ENCODE data around the gene FOXA1. TPM values are rescaled to one million over a fixed set of nuclear protein-coding genes. Genes with fewer than 3 reads are reported as not detected.
A peak's percentile ranks its signal among the peaks of the same experiment; 100 is the strongest.

Gene FOXA1
- total RNA-seq, 1 experiment from 2014 or later: 11.2 TPM

DNA sequence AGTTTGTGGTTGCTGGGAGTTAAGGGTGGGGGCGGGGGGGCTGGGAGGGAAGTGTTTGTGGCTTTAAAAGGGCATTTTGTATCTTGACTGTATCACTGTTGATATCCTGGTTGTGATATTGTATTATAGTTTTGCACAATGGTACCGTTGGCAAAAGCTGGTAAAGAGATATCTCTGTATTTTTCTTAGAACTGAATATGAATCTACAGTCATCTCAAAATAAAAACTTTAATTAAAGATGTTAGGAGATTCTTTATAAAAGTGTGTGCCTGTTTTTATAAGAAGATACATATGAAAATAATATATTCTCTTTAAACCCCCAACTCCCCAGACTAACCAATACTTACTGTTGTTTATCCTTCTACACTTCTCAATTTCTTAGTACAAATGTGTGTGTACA, 43.5 kb upstream of the FOXA1 start:
- ChIA-PET CTCF (interaction anchor here (0.6 kb wide), 1 partner anchor 404 kb away, joined by 6 read pairs; no protein-coding TSS in a partner anchor), POLR2A (no interaction called here)
- TF ChIP-seq, protein P1, sequence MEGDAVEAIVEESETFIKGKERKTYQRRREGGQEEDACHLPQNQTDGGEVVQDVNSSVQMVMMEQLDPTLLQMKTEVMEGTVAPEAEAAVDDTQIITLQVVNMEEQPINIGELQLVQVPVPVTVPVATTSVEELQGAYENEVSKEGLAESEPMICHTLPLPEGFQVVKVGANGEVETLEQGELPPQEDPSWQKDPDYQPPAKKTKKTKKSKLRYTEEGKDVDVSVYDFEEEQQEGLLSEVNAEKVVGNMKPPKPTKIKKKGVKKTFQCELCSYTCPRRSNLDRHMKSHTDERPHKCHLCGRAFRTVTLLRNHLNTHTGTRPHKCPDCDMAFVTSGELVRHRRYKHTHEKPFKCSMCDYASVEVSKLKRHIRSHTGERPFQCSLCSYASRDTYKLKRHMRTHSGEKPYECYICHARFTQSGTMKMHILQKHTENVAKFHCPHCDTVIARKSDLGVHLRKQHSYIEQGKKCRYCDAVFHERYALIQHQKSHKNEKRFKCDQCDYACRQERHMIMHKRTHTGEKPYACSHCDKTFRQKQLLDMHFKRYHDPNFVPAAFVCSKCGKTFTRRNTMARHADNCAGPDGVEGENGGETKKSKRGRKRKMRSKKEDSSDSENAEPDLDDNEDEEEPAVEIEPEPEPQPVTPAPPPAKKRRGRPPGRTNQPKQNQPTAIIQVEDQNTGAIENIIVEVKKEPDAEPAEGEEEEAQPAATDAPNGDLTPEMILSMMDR (IDR thresholded peaks at IDR 0.05; ENCODE audit: unreplicated experiment): no peak
- DNase-seq (ENCODE audit: unreplicated experiment): no peak
- H3K27me3 Mint-ChIP-seq (ENCODE audit: insufficient read depth, unreplicated experiment): no peaks in the 10 kb centered on the region
- peaks cover 6% of the 10 kb centered on the region for H3K4me1 Mint-ChIP-seq (ENCODE audit: insufficient read depth, unreplicated experiment)
- intact Hi-C loops (cut with micrococcal nuclease): no loop called here
- no peak overlapping the region for H3K27ac Mint-ChIP-seq (ENCODE audit: low read depth, unreplicated experiment)
- no peak overlapping the region for H3K4me3 Mint-ChIP-seq (ENCODE audit: unreplicated experiment)
- no TSS peak for BruUV-seq (replicated peaks)
- no peaks in the 10 kb centered on the region for H3K36me3 Mint-ChIP-seq (ENCODE audit: insufficient read depth, unreplicated experiment)
- no peaks in the 10 kb centered on the region for H3K9me3 Mint-ChIP-seq (ENCODE audit: unreplicated experiment)

GRCh38 chr14:37637341-37637740, 42.3 kb upstream of the FOXA1 start:
- intact Hi-C loops (cut with micrococcal nuclease): no loop called here
- no peaks in the 10 kb centered on the region for H3K9me3 Mint-ChIP-seq (ENCODE audit: unreplicated experiment)
- peaks cover 6% of the 10 kb centered on the region for H3K4me1 Mint-ChIP-seq (ENCODE audit: insufficient read depth, unreplicated experiment)
- POLR2A ChIA-PET: interaction anchor here (0.6 kb wide), 1 partner anchor 682 kb away, joined by 4 read pairs; no protein-coding TSS in a partner anchor
- no TSS peak for BruUV-seq (replicated peaks)
- H3K27me3 Mint-ChIP-seq (ENCODE audit: insufficient read depth, unreplicated experiment): no peaks in the 10 kb centered on the region
- TF ChIP-seq, protein P1 (IDR thresholded peaks at IDR 0.05; ENCODE audit: unreplicated experiment): no peak
- no peak for DNase-seq (ENCODE audit: unreplicated experiment)
- H3K36me3 Mint-ChIP-seq (ENCODE audit: insufficient read depth, unreplicated experiment): no peaks in the 10 kb centered on the region
- no peak overlapping the region for H3K27ac Mint-ChIP-seq (ENCODE audit: low read depth, unreplicated experiment)
- CTCF ChIA-PET: no interaction called here
- H3K4me3 Mint-ChIP-seq (ENCODE audit: unreplicated experiment): no peak overlapping the region

- H3K27me3 Mint-ChIP-seq (ENCODE audit: insufficient read depth, unreplicated experiment): no peaks in the 10 kb centered on the region
- peaks cover 6% of the 10 kb centered on the region for H3K4me1 Mint-ChIP-seq (ENCODE audit: insufficient read depth, unreplicated experiment)
- no peak overlapping the region for H3K4me3 Mint-ChIP-seq (ENCODE audit: unreplicated experiment)
- CTCF ChIA-PET: interaction anchor here (0.6 to 0.9 kb wide), 2 partner anchors 28 to 29 kb away, joined by 4 read pairs; no protein-coding TSS in a partner anchor
- TF ChIP-seq, protein P1 (IDR thresholded peaks at IDR 0.05; ENCODE audit: unreplicated experiment): no peak
- no TSS peak for BruUV-seq (replicated peaks)
- POLR2A ChIA-PET: interaction anchor here (0.5 to 0.6 kb wide), 2 partner anchors 81 to 1309 kb away, joined by 3 read pairs; no protein-coding TSS in a partner anchor
- H3K36me3 Mint-ChIP-seq (ENCODE audit: insufficient read depth, unreplicated experiment): no peaks in the 10 kb centered on the region
- no peak for DNase-seq (ENCODE audit: unreplicated experiment)
- H3K9me3 Mint-ChIP-seq (ENCODE audit: unreplicated experiment): peaks cover 10% of the 10 kb centered on the region
- intact Hi-C loops (cut with micrococcal nuclease): no loop called here
- H3K27ac Mint-ChIP-seq (ENCODE audit: low read depth, unreplicated experiment): no peak overlapping the region
Measured at GRCh38 chr14:37625597-37626595, 30.8 kb upstream of the FOXA1 start.

- ChIA-PET POLR2A (interaction anchor here (0.6 to 1.2 kb wide), 3 partner anchors 27 to 1808 kb away, joined by 3 to 4 read pairs (median 3); no protein-coding TSS in a partner anchor), CTCF (interaction anchor here (0.6 to 1.1 kb wide), 3 partner anchors 28 to 394 kb away, joined by 3 to 4 read pairs (median 3); partner anchors contain the start of gene TTC6)
- BruUV-seq (replicated peaks): no TSS peak
- Mint-ChIP-seq H3K27ac (ENCODE audit: low read depth, unreplicated experiment) (peak overlapping the region; percentile 72), H3K36me3 (ENCODE audit: insufficient read depth, unreplicated experiment) (no peaks in the 10 kb centered on the region), H3K27me3 (ENCODE audit: insufficient read depth, unreplicated experiment) (no peaks in the 10 kb centered on the region), H3K4me3 (ENCODE audit: unreplicated experiment) (no peak overlapping the region), H3K4me1 (ENCODE audit: insufficient read depth, unreplicated experiment) (peaks cover 6% of the 10 kb centered on the region), H3K9me3 (ENCODE audit: unreplicated experiment) (no peaks in the 10 kb centered on the region)
- intact Hi-C loops (cut with micrococcal nuclease): no loop called here
- DNase-seq (ENCODE audit: unreplicated experiment): peak; percentile 76
- TF ChIP-seq, protein P1 (IDR thresholded peaks at IDR 0.05; ENCODE audit: unreplicated experiment): no peak
Measured at GRCh38 chr14:37623971-37624370, 28.9 kb upstream of the FOXA1 start.
